ENCODE results near the gene PTPN1.

Gene PTPN1

DNA sequence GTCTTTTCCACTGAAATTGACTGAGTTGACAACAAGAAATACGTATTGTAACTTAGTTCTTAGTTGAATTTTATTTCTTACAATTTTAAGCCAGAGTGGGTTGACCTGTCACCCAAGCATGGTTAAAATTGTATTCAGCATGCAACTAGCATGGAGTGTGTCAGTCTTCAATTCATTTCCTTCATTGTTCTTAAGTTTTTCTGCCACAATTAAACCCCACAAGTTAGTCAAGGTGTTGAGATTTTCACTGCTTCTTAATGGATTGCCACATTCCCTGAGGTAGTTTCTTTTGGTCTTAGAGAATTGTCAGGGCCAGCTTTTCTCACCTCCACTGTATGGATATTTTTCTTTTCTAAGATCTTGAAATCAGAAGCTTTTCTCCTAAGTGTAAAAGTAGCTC lies 2.1 kb downstream of the PTPN1 start:
- TF ChIP-seq, protein P1, sequence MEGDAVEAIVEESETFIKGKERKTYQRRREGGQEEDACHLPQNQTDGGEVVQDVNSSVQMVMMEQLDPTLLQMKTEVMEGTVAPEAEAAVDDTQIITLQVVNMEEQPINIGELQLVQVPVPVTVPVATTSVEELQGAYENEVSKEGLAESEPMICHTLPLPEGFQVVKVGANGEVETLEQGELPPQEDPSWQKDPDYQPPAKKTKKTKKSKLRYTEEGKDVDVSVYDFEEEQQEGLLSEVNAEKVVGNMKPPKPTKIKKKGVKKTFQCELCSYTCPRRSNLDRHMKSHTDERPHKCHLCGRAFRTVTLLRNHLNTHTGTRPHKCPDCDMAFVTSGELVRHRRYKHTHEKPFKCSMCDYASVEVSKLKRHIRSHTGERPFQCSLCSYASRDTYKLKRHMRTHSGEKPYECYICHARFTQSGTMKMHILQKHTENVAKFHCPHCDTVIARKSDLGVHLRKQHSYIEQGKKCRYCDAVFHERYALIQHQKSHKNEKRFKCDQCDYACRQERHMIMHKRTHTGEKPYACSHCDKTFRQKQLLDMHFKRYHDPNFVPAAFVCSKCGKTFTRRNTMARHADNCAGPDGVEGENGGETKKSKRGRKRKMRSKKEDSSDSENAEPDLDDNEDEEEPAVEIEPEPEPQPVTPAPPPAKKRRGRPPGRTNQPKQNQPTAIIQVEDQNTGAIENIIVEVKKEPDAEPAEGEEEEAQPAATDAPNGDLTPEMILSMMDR (IDR thresholded peaks at IDR 0.05; ENCODE audit: extremely low read depth, insufficient read depth, missing control alignments), result no peak
- in situ Hi-C loops (cut with MboI; ENCODE audit: low pct_unique_long_range_greater_than_20kb, low sequenced_read_pairs, unreplicated experiment), result loop anchor here (10.0 kb wide), 1 partner anchor 62 kb away; no protein-coding TSS in a partner anchor
- no peak for DNase-seq (ENCODE audit: low spot score)

DNA sequence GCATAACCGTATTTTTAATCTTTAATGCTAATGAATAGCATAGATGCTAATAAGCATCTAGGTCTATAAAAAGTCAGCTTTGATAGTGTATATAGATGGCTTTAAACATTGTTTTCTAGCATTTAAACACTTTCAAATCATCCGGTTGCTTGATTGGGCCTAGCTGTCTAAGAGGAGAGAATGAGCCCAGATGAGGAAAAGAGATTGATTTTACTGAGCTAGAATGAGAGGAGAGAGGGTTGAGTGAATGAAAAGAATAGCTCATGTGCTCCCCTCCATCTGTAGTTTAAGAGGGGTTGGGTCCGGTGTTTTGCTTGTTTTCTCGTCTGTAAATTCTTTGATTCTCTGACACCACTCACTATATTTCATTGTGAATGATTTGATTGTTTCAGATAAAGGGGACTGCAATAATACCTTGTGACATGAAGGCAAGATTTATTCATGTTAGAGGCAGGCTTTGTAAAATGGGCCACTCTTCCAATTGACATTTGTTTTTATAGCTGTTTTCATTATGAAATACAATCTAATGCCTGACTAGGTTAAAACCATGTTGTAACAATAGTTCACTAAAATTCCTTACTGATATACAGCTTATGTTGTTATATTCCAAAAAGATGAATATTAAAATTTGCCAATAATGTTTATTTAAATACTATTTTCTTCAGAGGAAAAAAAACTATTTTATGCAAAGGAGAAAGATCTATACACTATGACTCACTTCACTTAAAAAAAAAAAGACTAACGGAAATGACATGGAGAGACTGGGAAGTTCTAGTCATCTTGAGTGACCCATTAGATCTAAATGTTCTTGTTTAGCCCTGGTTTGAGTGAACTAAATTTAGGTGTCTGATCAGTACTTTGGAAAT lies 3.2 kb downstream of the PTPN1 start:
- in situ Hi-C loops (cut with MboI; ENCODE audit: low pct_unique_long_range_greater_than_20kb, low sequenced_read_pairs, unreplicated experiment), result loop anchor here (10.0 kb wide), 1 partner anchor 61 kb away; no protein-coding TSS in a partner anchor
- TF ChIP-seq, protein P1 (IDR thresholded peaks at IDR 0.05; ENCODE audit: extremely low read depth, insufficient read depth, missing control alignments), result no peak
- no peak for DNase-seq (ENCODE audit: low spot score)

DNA sequence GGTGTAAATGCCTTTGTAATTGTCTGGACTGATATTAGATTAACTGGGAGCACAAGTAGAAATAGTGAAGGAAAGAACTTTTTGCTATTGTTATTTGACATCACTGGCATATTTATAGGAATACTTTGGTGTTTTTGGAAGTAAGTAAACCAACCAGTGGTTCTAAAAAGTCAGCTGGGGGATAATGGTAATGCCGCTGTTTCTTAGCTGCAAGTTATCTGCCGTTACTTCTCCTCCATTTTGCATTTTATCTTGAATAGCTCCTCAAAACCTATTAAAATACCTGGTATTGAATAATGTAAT lies 3.8 kb downstream of the PTPN1 start:
- TF ChIP-seq, protein P1 (IDR thresholded peaks at IDR 0.05; ENCODE audit: extremely low read depth, insufficient read depth, missing control alignments), result no peak
- in situ Hi-C loops (cut with MboI; ENCODE audit: low pct_unique_long_range_greater_than_20kb, low sequenced_read_pairs, unreplicated experiment), result loop anchor here (10.0 kb wide), 1 partner anchor 61 kb away; no protein-coding TSS in a partner anchor
- DNase-seq (ENCODE audit: low spot score), result no peak

DNA sequence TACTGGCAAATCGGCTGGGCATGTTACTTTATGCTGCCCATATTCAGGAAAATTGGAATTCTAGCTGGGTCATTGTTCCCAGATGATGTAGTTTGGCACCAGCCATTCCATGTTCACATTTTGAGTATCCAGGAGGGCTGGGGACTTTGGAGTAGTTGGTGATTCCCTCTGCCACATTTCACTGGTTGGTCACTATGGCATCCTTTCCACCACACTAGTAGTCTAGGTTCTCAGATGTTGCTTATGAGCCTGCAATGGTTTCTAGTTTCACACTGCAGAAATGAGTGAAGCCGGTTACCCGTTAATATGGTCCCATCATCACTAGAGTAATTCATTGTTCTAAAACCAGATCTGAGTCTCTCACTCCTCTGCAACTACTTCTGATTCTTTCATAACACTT lies 4.6 kb downstream of the PTPN1 start:
- in situ Hi-C loops (cut with MboI; ENCODE audit: low pct_unique_long_range_greater_than_20kb, low sequenced_read_pairs, unreplicated experiment), result loop anchor here (10.0 kb wide), 1 partner anchor 60 kb away; no protein-coding TSS in a partner anchor
- no peak for DNase-seq (ENCODE audit: low spot score)
- TF ChIP-seq, protein P1 (IDR thresholded peaks at IDR 0.05; ENCODE audit: extremely low read depth, insufficient read depth, missing control alignments), result no peak

DNA sequence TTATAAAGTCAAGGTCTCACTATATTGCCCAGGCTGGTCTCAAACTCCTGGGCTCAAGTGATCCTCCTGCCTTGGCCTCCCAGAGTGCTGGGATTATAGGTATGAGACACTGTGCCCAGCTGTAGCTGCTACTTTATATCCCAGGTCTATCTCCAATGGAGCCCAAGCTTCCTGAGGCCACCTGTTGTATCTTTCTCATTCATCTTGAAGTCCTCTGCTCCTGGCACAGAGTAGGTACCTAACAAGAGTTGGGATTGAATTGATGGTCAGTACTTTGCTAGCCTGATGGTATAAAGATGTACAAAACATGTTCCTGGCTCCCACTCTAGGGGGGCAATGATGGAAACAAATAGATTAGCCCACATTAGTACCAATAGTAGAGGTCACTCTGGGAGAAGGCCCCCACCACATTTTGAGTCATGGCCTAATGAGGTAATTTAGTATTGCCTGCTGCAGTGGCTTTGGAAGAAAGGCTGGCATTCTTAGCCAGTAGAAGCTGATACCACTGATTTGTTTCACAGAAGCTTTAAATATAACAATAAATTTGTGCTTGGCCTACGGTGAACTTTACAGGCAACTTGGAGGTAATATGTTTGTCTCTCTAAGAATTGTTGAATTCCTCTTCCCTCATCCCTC lies 5.4 kb downstream of the PTPN1 start:
- no peak for DNase-seq (ENCODE audit: low spot score)
- TF ChIP-seq, protein P1 (IDR thresholded peaks at IDR 0.05; ENCODE audit: extremely low read depth, insufficient read depth, missing control alignments), result no peak
- in situ Hi-C loops (cut with MboI; ENCODE audit: low pct_unique_long_range_greater_than_20kb, low sequenced_read_pairs, unreplicated experiment), result loop anchor here (10.0 kb wide), 1 partner anchor 59 kb away; no protein-coding TSS in a partner anchor

DNA sequence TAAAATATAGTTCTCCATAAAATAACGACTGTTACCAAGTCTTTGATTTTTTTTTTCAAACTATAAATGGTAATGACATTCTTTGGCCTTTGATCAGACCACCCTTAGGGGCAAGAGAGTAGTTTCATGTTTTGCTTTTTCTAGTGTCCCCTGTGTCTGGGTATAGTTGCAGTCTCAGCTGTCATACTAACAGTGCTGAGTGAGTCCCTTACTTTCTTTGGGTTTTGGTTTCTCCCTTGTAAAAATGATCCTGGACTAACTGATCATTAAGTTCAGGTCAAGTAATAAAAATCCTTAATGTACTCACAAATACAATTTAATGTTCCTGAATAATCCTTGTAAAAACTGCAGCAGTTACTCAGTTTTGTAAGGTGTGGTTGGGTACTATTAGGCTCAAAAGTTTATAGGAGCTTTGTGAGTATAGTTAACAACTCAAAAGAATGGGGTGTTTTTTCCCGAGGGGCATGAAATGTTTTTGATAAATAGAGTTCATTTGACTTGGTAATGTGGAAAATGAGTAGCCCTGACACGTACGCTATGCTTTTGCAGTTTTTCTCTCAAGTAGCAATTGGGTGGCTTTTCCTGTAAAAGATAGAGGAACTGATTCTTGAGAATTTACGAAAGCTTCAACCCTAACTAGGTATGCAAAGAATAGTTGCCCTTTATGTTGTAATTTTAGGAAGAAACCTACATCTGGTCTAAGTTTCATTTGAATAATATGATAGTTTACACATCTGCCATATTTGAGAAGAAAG lies 6.2 kb downstream of the PTPN1 start:
- TF ChIP-seq, protein P1 (IDR thresholded peaks at IDR 0.05; ENCODE audit: extremely low read depth, insufficient read depth, missing control alignments), result no peak
- in situ Hi-C loops (cut with MboI; ENCODE audit: low pct_unique_long_range_greater_than_20kb, low sequenced_read_pairs, unreplicated experiment), result loop anchor here (10.0 kb wide), 1 partner anchor 58 kb away; no protein-coding TSS in a partner anchor
- DNase-seq (ENCODE audit: low spot score), result no peak
